Medulla oblongata (tissue), 1 donor: Measurements from ENCODE around the gene CABCOCO1.
A peak's percentile ranks its signal among the peaks of the same experiment; 100 is the strongest.
"Not testable (repeated sequence)": the region's sequence is repeated elsewhere in the genome, so short reads cannot be mapped to it uniquely, and the experiment has no call there.

Experiments used
- DNase-seq: peaks from one replicate; pipeline ENCODE4 v3.0.0-alpha.2; 2015; ENCODE audit errors: extremely low spot score

Gene CABCOCO1

DNA sequence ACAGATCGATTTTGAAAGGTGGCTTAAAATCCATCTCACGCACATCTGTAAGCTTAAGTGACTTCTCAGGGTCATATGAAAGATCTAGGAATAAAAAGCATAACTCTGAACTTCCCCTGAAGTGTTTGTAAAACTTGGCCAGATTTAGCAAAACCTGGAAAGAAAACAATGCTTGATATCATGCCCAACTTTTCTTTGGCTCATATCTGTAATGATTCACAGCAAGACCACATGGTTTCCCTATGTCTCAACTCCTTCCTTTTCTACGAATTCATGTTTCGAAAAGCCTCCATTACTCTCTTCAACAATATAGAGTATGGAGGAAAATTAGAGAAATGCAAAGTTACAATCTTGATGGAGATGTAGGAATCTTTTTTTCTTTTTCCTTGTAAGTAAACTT, 20.1 kb upstream of the CABCOCO1 start:
- peak; percentile 17 for DNase-seq

DNA sequence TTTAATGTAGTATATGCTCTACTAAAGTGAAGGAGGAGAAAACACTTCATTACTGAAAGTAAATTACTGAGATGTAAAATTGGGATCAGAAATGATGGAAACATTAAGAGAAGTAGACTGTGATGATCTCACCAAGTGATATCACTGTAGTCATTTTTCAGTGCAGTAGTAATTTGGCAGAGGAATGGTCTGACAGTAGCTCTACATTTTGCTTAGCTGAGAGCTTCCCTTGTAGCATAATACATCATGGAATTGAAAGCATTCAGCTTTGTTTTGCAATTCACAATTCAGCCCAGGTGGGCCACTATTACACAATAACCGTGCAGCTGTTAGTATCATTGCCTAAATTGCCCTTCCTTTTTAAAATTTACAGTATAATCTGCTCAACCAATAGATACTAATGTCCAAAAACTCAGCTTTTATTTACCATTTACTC, 19.4 kb upstream of the CABCOCO1 start:
- no peak for DNase-seq

DNA sequence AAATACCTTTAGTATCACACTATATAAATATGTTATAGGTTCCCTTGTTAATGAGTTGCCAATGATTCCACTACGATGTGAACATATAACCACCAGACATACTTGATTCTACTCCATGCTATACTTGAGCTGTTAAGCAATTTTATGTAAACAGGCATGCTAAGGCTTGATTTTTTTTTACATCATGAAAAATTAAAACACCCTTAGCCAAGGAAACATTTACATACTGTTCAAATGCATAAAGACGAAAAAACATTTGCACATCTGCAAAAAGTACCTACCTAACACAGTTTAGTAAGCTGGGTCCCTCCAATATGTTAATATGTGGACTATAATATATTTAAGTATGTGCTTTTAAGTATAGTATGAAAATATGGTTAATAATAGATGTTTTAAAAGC, 9.0 kb upstream of the CABCOCO1 start:
- no peak for DNase-seq

DNA sequence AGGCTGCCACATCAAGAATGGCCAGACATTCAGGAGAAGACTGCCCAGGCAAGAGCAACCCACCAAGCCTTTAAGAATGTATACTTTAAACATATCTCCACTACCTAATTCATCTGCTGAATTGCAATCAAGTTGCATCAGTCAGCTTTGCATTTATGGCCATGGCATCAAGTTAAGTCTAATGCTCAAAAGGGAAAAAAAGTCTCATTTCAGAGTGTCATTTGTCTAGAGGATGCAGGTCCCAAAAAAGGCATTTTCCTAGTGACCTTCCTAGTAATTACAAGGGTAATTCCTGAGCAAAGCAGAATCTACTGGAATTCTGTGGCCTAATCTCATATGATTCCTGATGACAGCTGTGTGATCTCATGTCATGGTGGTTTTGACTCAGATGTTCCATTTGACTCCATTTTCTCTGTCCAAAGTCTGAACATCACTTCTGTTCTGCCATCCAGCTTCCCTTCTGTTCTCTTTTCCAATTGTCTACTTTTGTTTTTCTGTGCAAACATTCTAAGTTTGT, 7.3 kb upstream of the CABCOCO1 start:
- DNase-seq = no peak

DNA sequence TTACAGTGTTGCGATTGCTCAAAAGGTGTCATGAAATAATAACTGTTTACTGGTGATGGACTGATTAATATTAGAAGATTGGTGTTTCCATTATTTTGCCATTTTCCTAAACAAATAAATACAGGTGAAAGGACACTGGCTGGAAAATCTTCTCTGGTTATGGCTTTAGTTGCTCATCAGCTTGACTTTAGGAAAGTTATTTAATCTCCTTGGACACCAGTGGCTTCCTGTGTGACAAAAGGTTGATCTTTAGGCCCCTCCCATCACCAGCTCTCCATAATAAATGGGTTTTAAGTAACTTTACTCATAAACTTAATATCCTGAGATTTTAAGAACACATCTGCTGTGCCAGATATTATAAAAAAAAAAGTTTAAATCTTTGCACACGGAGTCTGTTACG, 737 bp downstream of the CABCOCO1 start:
- peak; percentile 51 for DNase-seq

DNA sequence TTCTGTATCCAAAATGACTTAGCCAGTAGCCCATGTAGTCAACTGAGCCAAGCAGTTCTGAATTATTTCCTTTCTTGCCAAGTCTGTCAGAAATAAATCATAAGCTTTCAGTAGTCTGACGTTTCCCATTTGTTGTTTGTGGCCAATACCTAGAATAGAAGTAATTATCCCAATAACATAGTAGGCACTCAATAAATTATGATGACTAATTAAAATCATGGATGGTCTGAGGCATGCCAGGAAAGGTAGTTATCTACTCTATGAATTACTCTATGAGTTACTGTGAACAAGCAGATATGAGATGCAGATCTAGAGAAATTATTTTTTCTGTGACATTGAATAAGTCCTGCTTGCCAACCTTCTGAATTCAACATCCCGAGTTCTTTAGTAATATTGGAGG, 2.3 kb downstream of the CABCOCO1 start:
- no peak for DNase-seq

DNA sequence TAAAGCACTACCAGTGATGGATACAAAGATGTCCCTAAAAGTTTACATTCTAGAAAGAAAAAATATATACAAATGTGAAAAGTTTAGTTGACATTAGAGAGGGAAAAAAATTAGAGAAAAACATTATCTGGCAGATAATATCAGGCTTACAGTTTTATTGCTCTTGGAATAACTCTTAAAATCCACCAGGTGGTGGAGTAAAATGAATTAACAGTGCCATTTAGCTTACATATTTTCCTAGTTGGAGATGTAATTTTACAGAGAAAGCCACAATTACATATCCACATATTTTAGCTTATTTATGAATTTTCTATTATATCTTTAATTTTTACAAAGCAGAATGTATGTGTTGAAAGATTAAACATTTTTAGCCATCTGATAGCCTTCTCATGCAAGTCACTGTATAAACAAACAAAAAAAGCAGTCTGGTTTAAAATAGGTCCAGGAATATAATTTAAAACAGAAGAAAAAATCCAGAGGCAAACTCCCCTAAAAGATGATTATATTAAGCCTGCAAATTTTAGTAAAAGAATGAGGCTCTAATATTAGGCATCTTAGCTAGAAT, 6.5 kb downstream of the CABCOCO1 start:
- no peak for DNase-seq

DNA sequence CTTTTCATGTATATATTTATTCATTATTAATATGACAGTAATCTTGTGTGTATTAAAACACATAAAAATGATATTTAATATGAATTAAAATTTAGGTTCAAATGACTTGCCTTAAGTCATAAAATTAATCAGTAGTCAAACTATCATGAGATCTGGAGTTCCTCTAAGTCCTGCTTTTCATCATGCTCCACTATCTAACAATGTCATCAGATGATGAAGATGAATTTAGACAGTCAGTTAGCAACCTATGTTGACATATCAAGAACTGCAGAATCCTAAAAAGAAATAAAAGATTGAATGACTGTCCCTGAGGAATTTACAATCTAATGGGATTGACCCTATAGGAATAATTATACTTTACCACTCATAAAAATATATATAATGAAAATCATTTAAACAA, 7.1 kb downstream of the CABCOCO1 start:
- no peak for DNase-seq

DNA sequence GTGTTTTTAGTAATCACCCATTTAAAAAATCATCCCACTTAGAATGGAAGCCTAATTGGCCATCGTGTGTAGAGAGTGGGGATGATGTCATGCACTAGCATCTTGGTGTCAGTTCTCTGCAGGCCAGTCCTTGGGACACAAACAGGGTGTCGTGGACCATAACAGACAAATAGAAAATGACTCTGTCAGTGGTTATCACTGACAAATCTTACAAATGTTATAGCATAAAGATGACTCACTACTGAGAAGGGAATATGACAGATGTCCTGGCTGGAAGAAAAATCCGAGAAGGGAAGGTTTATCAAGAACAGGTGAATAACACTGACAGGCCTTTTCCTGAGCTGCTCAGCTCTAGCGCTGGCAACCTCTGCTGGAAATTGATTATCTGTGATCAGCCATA, 10.6 kb downstream of the CABCOCO1 start:
- no peak for DNase-seq

DNA sequence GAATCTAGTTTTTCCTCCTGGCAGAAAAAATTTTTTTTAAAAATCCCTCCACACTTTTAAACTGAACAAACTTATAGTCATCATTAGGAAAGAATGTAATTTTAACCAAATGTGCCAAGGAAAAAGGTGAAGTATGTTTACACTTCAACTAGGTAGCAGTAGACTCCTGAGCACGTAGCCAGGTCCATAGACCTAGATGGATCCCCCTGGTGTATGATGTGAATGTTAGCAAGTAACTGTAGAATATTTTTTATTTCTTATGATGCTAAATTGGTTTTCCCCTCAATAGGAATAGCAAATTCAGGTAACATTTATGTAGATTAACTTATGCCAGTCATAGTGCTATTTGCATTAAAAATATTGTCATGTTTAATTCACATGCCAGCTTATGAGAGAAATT, 19.6 kb downstream of the CABCOCO1 start:
- DNase-seq = no peak

DNA sequence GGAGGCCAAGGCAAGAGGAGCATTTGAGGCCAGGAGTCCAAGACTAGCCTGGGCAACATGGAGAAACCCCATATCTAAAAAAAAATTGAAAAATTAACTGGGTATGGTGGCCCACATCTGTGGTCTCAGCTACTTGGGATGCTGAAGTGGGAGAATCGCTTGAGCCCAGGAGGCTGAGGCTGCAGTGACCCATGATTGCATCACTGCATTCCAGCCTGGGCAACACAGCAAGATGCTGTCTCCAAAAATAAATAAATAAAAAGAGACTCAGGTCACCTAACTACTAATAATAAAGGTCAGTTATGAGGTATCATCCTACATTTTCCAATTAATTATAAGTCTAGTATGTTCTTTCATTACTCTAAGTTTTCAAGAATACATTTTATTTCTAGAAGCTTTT, 20.6 kb downstream of the CABCOCO1 start:
- DNase-seq = no peak

DNA sequence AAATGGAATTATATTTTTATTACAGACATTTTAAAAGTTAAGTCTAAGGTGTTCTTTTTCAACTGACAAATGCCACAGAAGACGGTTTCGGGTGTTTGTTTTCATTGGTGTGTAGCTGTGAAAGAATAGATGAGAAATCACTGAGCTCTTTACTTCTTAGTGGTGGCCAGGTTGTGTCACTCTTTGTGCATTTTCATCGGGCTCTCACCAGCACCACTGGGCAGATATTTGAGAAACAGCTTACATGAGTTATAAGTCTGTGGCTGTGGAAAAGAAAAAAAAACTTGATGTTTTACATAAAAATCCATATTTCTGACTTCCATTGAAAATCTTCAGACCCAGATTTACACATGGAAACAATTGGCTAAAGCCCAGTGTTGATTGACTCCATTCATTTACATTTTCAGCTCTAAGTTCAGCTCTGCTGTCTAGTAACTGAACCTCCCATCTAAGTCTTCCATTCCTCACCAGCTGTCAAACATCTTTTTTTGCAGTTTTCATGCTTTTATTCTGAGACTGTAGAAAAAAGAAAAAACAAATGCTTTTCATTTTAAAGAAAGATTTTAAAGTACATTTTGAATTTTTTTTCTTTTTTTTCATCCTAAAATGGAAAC, 22.3 kb downstream of the CABCOCO1 start:
- DNase-seq = no peak

DNA sequence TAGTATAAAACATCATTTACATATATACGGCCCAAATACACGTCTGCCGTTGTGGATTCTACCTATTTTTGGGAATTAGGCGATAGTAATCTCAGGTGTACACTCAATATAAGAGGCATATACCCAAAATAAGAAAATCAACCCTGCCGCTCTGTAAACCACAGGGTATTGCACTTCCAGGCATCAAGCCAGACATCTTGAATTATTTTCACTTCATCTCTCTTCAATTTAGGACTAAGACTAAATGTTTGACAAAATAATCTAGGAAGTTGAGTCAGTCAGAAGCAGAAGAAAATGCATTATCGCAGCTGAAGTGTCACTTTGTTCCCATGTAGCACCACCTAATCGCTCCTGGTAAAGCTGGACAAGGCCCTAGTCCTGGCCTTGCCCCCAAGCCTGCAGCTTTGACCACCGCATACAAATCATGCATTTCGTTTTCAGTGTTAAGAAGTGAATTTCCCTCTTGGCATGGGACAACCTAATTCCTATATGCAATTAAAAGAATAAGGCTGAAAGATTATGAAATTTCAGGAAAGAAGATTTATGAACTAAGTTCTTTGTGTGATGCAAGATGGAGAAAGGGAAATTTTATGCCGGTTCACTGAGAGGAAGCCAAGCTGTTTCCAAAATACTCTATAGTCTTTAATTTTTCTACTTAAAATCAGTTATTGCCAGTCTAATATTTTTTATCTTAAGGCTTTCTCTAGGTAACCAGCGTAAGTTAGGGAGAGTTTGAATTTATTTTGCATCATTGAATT, 26.0 kb downstream of the CABCOCO1 start:
- no peak for DNase-seq

DNA sequence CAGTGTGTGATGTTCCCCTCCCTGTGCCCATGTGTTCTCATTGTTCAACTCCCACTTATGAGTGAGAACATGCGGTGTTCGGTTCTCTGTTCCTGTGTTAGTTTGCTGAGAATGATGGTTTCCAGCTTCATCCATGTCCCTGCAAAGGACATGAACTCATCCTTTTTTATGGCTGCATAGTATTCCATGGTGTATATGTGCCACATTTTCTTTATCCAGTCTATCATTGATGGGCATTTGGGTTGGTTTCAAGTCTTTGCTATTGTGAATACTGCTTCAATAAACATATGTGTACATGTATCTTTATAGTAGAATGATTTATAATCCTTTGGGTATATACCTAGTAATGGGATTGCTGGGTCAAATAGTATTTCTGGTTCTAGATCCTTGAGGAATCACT, 28.9 kb downstream of the CABCOCO1 start:
- DNase-seq = not testable (repeated sequence)

DNA sequence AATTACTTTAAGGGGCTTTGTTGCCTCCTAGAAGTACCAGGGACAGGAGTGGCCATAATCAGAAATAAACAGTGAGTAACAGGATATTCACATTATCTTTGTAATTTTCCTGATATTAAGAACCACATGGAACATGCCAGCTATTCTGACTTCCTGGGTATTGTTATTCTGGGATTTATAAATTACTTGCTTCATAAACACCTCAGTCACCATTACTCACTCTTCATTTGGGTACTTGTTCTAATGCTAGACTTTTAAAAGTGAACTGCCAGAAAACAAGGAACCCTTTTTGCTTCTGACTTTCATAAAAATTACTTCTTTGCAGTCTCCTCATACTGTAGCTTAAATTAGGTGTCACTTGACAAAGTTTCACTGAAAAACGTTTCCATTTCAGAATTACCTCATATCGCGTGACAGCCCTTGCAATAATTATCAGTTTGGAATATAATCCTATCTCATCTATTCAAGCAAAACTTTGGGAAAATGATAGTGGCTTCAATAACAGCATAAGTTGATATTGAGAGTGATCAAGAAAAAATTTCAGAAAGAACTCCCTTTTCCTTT, 29.8 kb downstream of the CABCOCO1 start:
- DNase-seq = no peak

DNA sequence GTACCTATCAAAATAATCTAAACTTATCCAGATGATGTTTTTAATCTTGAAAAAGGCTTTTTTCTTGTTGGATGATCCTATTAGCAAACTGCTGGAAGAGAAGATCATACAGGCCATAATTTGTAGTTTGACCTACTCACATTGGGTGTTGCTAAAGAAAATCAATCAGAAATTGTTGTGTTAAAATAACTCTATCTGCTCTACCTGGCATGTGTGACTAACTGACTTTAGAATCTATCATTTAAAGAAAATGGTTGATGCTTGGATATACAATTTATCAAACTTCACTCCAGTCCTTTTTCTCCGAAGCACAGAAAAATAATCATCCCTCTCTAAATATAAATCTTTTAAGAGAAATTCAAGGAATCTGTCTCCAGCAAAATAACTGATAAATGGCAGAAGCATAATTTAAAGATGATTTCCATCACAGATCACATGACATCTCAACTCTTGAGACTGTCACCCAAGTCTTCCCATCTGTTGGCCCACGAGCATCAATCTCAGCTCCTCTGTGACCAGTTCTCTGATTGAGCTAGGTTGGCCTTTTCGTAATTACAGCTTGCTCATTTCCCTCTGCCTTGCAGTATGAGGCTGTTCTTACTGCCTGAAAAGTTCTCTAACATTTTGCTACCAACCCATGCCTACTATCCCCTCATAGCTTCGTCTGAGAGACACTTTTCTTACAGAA, 36.4 kb downstream of the CABCOCO1 start:
- no peak for DNase-seq

DNA sequence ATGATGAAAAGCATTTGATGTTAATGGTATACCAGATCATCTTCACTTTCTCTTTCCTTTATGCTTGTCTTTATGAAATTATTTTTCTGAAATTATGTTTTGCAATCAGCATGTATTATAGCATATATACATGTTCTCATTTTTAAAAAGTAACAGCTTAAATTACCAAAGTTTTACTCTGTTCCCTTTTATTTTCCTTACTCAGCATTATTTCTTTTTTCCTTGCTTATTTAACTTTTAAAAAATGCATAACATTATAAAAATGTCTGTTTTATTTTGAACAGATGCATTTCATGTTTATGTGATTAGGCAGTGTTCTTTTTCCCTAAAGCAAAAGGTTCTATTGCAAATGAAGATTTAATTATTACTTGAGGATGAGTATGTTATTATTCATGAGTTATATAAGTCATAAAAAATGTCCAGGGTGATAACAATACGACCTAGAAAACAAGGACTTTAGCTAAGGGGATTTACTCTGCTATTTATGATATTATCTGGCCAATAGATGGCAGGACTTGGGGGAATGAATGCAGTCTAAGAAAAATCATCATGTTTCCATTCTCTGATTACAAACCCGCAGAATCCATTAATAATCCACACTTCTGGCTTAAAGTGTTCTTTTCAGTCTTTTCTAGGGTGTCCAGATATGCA, 38.5 kb downstream of the CABCOCO1 start:
- no peak for DNase-seq

DNA sequence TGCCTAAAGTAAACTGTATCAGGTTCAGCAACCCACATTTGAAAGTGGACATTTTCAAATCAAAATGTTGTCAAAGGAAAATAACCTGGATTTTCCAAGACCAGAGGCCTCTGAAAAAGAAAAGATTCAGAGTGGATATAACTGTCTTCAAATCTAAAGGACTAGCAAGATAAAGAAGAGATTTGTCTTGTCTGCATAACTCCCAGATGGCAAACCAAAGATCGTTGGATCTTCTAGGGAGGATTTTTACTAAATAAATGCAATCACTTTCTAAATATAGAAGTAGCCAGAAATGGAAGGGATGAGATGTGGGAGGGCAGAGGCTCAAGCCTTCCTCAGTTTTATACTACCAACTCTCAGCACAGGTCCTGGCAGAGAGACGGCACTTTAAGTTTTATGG, 39.0 kb downstream of the CABCOCO1 start:
- DNase-seq = no peak

DNA sequence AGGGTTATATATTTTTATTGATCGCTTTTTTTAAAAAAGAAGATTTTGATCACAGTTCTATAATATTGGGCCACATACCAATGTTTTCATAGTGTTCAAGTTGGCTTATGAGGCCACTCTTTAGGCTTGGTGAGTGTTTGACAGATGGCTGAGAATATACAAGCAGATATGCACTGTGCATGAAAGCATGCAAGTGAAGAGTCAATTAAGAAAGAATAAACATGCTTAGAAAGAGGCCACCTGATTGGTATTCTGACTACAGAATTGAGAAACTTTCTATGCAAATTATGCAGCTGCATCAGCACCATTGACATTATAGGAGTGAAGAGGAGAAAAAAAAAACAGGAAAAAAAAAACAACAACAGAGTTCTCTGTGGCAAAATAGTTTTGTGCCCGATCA, 39.9 kb downstream of the CABCOCO1 start:
- no peak for DNase-seq

DNA sequence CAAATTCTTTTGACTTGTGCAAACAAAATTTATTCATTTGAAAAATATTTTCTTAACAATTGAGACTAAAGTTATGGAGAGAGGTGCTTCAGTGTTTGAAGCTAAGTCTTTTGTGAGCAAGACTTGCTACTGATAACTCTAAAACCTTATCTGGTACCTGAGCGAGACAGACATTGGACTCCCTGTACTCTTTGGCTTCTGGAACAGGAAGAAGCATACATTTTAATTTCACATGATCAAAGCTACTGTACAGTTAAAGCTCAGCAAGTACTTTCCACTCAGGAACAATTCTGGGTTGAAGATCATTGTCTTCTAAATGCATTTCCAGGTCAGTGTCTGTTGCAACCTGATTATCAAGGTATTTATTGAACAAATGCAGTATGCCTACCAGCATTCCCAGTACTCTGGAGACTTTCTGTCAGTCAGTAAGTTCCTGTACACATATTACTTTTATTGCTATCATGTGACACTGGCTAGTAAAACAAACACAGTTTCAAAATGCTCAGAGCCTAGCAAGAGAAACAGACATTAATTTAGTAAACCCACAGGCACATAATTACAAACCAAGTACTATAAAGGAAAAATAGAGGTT, 42.4 kb downstream of the CABCOCO1 start:
- no peak for DNase-seq

DNA sequence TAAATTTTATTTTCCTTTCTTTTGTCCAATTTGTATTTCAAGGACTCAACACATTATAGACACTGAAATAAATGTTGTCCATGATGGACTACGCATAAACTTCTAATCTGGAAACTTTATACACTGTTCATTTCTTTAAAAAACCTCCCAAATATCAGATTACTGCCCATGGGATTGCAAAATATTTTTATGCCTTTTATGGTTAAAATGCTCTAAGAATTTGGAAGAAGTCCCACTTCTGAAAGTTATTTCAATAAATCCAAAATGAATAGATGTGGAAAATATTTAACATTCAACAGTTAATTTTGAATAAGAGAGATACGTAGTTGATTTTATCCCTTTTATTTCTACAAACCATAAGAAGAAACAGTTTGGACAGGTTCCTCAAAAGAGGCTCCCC, 46.1 kb downstream of the CABCOCO1 start:
- DNase-seq = no peak
